GM18909 (cell line): Measurements from ENCODE around the gene LMNB1.
"Not testable (repeated sequence)": the region's sequence is repeated elsewhere in the genome, so short reads cannot be mapped to it uniquely, and the experiment has no call there.

Experiments
- ATAC-seq: cut with Tn5 transposase; IDR thresholded peaks from one replicate; pipeline ENCODE4 v1.9.1; 2021; ENCODE audit warnings: mild to moderate bottlenecking; ENCODE audit not compliant: unreplicated experiment, poor library complexity

LMNB1 gene

DNA sequence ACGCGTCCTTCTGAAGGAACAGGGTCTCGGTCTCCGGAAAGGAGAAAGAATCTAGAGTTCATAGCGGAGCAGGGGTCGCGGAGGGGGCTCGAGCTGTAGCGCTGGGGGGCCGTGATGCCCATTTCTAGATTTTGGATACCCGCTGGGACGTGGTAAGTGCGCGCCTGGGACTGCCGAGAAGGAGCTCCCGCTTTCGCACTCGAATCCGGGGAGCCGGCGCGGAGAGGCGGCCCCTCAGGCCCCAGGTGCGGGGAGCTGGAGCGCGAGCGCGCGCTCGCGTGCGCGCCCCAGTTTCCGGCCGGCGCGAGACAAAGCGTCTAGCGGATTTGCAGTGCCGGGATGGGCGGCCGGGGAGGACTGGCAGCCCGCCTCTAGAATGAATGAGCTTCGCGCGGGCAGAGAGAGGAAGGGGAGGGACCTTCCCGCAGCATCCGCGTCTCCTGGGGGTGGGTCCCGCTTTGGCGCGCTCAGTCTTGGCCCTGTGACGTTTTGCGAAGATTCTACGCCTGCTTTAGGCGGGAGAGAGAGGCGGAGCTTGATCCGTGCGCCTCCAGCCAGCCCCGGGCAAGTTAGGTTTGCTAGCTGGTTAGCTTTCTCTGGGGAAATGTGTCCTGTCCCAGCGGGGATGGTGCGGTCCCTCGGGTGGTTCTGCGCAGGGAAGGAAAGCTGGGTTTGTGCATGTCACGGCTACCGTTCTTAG, 1.2 kb downstream of the LMNB1 start:
- ATAC-seq, result peak; percentile 71

DNA sequence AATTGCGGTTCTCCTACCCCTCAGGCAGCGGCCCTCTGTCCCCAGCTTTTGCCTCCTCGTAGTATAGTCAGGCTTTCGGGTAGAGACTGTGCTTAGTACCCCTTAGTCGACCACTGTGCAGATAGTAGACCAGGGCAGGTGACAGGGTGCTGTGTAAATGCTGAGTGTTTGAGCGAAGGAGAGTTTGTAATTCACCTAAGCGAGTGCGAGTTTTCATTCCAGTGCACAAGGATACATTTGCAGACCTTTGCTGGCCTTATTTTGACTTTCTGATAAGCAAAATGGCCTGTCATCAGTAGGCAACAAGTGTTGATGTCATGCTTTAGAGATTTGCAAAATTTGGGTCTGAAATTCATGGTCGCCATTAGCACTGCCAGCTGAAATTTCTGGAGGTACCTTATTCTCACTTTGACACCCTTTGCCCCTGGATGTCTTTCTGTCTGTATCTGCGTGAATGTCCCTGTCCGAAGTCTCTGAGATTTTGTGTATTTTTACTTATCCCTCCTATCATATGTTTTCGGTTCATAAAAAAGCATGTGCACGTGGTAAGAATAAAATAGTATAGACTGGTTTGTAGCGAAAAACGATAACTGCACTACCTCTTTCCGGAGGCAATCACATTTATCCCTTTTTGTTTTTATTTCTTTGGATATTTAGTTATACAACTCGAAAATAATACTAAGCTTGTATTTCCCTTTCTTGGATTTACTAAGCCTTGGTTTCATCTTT, 1.9 kb downstream of the LMNB1 start:
- ATAC-seq, result no peak

DNA sequence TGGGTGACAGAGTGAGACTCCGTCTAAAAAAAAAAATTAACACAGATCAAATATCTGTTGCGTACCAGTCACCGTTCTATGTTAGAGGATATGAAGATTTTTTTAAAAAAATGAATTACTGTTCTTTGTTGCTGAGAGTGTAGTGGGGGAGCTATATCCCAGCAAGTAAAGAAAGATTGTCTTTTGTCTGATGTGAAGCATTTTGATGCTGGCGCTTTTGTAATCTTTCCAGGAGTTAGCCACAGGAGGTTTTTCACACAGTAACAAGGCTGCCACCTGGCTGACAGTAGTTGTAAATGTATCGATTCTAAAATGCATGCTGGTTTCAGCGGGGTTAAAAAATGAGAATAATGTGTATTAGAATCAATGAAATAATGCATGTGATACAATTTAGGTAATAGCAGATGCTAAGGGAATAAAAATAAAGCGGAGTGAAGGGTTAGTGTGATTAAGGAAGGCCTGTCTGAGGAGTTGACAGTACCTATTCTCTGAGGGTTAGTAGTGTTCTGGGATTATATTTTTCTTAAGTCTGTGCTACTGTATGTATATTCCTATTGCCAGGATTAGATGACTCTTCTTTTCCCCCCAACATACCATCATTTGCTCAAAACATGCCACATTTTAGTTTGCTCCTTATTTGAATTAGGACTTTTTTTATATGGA, 3.4 kb downstream of the LMNB1 start:
- ATAC-seq, result no peak

DNA sequence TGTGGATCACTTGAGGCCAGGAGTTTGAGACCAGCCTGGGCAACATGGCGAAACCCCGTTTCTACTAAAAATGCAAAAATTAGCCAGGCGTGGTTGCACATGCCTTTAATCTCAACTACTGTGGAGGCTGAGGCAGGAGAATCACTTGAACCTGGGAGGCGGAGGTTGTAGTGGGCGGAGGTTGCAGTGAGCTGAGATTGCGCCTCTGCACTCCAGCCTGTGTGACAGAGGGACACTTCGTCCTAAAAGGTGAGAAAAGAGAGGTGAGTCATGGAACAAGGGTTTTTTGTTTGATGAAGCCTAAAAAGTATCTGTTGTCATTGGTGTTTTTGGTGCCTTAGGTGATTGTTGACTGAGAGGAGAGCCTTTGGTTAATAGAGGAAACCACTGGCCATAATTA, 11.5 kb downstream of the LMNB1 start:
- ATAC-seq, result not testable (repeated sequence)

DNA sequence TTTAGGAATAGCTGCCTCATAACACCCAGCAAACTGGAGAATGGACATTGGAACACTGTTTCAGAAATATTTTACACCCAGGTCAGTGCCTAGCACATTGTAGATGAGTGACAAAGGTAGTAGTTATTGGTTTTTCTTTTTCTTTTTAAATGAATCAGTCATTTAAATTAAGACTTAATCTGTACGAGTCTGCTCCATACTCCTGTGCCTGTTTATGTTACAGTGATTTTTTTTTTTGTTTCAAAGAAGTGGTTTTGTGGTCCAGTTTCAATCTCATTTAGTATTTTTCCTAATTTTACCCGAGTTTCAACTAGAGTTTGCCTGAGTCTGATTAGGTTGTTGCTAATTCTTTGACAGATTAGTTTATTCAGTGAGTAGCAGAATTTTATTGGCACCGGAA, 16.2 kb downstream of the LMNB1 start:
- no peak for ATAC-seq

DNA sequence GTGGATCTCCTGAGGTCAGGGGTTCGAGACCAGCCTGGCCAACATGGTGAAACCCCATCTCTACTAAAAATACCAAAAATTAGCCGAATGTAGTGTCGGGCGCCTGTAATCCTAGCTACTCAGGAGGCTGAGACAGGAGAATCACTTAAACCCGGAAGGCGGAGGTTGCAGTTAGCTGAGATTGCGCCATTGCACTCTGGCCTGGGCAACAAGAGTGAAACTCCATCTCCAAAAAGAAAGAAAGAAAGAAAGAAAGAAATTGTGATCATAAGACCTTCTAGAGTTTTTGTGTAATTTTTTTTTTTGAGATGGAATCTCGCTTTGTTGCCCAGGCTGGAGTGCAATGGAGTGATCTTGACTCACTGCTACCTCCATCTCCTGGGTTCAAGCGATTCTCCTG, 16.7 kb downstream of the LMNB1 start:
- ATAC-seq, result not testable (repeated sequence)

DNA sequence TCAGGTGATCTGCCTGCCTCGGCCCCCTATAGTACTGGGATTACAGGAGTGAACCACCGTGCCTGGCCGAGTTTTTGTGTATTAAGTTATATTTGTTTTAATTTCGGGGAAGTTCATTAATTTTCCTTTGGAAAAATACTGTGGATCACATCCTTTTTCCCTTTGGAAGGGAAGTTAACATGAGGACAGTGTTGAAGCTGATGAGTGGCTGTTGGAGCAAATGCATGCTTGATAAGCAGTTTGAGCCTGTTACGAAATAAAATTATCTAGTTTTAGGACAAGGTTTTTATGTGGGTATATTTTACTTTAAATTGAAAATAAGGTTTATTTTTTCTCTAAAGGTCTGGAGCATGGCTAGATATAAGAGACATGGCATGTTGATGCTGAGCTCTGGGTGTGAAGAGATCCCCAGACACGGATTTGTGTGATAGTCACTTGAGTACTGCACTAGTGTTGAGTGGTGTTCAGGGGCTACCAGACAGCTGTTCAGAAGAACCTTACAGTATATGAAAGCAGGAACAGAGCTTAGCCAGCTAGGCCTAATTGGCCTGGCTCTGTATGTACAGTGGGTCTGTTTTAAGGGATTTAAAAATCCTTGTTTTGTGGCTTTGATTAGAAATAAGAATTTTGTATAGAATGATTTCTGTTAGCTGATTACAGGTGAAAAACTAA, 17.4 kb downstream of the LMNB1 start:
- peak; percentile 46 for ATAC-seq

DNA sequence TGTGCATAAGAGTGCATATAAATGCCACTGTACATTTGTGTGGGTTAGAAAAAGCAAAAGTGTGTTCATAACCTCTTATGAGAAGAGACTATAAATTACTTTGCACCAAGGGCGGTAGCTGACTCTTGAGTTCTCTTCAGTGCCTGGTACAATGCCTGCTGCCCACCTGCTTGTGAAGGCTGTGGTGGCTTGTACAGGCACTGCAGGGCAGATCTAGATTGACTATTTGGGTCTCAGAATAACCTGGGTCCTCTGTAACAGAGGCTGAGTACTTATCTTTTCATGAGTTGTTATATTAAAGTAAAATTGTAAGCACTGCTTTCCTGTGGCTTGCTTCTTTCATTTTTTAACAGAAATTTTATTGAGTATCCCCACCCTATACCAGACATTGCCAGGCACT, 22.8 kb downstream of the LMNB1 start:
- ATAC-seq, result no peak

DNA sequence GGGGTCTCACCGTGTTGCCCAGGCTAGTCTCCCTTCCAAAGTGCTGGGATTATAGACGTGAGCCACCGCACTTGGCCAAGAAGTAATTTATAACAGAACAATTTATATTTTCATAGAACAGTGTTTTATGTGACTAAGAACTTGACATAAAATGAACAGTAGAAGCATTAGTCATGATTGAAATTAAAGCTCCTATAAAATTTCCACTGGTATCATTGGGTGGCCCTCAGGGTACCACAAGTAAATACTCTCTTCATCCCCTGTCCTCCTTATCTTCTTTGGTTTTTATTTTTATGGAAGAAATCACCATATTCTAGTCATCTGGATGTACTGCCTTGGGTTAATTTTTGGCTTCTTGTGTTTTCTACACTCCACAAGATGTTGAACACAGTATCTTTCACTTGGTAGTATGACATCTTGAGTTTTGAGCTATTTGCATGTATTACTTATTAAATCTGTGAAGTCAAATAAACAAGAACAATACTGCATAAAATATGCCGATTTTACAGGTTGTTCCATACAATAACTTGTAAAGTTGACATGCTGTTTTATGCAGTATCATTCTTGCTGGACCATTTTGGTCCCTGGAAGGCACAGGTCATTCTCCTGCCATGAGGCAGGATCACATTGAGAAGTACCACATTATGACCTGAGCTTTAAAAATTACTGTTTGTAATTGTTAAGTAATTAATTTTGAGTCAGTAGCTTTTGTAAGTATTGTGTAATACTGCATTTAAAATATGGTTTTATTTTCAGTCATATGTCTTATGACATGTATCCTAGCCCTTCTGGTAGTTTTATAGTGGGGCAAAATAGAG, 24.4 kb downstream of the LMNB1 start:
- no peak for ATAC-seq

DNA sequence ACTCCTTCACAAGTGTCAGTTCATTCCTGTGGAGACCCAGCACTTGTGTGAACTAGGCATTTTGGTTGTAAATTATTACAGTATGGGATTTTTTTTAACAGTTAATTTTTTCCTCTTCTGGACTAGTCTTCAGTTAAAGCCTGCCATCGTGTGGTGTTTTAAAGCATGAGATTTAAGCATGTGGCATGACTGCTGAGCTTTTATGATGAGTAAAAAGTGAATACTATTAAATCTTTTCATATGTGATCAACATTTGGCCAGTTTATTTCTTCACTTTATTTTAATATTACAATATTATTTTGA, 25.0 kb downstream of the LMNB1 start:
- ATAC-seq, result no peak

DNA sequence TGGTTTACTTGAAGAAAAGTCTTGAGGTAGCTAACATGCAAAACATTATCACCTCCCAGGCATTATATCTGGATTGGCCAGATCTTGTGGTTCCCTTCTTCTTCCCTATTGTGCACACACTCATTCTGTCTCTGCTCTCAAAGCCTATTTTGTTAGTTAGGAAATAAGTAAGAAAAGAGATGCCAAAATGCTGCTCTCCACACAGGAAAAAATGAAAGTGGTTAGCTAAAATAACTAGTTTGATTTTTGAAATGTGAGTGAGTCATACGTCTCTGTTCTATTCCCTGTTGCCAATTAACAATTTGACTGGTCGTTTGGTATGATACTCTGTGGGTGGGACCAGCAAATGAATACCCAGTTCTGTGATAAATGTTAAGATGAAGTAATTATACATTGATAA, 28.1 kb downstream of the LMNB1 start:
- no peak for ATAC-seq

DNA sequence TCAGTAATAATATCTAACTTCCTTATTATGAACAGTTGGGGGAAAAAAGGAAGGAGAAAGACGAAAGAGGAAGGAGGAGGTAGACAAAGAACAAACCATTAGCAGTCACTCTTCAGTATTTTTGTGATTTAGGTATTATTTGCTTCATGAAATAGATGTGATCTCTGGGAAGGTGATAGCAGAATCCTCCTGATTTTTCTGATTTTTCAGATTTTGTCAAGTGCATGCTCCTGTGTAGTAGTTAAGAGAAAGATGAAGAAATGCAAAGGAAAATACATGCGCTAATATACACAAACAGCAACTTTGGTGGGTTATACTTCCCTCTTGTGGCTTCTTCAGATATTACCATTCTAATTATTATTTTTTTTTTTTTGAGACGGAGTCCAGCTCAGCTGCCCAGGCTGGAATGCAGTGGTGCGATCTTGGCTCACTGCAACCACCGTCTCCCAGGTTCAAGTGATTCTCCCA, 31.6 kb downstream of the LMNB1 start:
- peak; percentile 63 for ATAC-seq

DNA sequence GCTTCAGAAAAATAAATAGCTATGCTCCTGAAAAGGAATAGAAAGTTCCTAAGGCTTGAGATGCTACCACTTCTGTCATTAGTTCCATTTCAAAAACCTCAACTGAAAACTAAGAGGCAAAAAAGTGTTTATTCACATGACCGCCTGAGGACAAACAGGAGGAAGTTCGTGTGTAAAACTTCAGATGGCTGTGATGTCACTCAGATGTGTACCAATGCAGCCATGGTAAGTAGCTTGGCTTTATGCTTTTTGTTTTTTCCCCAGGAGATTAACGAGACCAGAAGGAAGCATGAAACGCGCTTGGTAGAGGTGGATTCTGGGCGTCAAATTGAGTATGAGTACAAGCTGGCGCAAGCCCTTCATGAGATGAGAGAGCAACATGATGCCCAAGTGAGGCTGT, 33.0 kb downstream of the LMNB1 start:
- no peak for ATAC-seq

DNA sequence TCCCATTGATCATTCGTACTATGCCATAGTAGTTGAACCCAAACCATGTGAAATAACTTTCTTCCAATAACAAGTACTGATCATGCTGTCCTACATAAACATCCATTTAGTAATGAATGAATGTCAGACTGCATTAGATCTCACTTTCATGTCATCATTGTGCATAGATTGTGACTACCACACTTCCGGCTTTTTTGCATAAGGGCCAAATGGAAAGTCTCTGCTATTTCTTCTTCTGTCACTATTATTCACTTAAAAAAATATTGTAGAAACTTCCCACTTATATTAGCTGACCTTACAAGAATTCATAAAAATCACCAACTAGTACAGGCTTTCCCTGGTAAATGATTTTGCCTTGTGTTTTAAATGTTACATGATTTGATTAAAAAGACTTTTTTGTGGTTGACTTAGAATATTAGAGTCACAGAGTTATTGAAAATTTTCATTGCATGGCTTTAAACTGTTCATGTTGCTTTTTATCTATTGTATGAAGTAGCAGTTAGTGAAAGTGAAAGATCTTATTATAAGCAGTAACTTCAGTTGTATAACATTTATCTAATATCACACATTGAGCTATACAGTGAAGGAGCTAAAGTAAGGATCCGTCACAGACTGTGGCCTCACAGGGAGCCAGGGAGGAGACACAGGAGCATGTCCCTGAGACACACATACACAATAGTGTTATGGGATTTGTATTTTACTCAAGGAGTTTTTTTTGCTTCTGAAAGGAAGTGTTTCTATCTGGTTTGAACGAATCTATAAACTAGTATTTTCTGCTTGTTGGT, 33.9 kb downstream of the LMNB1 start:
- ATAC-seq, result no peak

DNA sequence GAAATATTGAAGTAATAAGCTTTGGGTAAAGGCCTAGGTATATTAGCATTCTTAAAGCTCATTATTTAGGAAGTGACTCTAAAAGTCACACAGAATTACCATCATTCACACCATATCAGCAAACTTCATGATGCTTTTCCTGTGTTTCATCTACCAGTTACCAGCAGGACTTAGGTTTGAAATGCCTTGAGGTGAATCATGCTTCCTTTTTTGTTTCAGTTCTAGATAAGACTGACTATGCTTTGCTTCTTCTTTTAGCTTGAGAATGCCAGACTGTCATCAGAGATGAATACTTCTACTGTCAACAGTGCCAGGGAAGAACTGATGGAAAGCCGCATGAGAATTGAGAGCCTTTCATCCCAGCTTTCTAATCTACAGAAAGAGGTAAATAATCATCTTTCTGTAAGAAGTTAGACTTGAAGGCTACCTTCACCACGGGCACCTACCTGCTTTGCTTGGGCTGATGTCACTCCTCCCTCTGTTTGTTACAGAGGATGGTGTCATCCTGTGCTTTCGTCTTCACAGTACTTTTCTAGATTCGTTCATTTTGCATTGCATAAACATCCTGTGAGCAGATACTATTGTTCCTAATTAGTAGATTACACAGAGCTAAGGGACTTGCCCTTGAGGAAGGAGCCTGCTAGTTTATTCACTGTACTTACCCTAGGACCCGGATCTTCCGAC, 34.7 kb downstream of the LMNB1 start:
- no peak for ATAC-seq

DNA sequence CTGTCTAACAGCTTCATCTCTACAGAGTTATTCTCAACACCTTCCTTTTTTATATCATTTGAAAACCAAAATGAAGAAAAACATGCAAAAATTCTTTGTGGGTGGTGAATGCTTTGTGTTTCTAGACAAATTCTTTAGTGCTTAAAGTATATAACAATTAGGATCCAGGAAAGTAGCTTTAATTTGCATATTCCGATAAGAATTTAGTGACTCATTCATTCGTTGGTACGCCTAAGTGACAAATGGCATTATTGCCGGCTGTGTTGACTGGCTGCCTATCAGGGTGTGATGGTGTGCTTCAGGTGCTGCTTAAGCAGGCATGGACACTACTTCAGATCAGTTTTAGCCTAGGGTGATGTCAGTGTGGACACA, 35.2 kb downstream of the LMNB1 start:
- ATAC-seq, result no peak

DNA sequence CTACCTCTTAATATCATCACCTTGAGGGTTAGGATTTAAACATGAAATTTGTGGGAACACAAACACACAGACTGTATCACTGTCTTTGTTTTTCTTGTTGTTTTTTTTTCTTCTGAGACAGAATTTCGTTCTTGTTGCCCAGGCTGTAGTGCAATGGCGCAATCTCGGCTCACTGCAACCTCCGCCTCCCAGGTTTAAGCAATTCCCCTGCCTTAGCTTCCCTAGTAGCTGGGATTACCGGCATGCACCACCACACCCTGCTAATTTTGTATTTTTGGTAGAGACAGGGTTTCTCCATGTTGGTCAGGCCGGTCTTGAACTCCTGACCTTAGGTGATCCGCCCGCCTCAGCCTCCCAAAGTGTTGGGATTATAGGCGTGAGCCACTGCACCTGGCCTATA, 36.9 kb downstream of the LMNB1 start:
- ATAC-seq, result not testable (repeated sequence)

DNA sequence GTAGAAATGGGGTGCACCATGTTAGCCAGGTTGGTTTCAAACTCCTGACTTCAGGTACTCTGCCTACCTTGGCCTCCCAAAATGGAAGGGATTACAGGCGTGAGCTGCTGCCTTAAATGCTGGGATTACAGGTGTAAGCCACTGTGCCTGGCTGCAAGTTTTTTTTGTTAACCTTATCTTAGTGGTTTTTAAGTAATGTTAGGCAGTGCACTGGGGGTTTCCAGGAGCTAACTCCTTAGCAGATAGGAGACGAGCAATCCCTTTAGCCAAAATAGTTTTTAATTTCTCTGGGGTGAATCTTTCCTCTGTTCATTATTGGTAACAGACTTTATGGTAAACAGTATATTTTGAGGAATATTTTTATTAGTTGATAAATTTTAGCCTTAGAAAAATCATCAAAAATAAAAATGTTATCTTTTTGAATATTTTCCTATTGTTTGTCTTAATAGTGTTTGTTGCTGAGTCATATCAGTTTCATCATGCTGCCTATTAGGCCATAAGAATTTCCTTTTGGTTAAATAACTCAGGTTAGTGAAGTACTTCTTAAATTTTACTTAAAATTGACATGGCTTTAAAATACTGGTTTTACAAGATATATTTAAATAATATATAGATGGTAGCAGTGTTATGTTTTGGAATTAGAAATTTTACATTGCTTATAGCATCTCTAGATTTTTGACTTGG, 37.9 kb downstream of the LMNB1 start:
- no peak for ATAC-seq
